Measurements from ENCODE around the gene AFDN. TPM values are rescaled to one million over a fixed set of nuclear protein-coding genes. Genes with fewer than 3 reads are reported as not detected.

The AFDN gene
- total and polyA plus RNA-seq, 10 of the 15 experiments (the other 5 are each of a cell fraction or from before 2014, with no cell fraction given): 5.7 to 68.2 (median 45.1) TPM

DNA sequence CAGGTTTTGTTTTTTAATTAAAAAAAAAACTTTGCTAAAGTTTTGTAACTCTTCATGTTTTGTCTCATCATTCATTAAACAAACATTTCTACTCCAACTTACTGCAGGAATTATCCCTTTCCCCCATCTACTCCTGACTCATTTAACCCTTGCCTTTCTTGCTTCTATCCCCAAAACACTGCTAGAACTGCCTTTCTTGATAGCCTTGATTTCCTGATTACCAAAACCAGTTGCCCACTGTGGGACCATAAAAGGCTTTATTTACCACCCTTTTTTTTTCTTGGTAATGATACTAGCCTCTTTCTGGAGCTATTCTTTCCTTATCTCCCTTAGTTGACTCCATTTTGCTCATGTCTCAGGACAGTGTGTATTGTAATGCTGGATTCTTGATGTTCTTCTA lies 15.3 kb downstream of the AFDN start:
- TF ChIP-seq, protein P1, sequence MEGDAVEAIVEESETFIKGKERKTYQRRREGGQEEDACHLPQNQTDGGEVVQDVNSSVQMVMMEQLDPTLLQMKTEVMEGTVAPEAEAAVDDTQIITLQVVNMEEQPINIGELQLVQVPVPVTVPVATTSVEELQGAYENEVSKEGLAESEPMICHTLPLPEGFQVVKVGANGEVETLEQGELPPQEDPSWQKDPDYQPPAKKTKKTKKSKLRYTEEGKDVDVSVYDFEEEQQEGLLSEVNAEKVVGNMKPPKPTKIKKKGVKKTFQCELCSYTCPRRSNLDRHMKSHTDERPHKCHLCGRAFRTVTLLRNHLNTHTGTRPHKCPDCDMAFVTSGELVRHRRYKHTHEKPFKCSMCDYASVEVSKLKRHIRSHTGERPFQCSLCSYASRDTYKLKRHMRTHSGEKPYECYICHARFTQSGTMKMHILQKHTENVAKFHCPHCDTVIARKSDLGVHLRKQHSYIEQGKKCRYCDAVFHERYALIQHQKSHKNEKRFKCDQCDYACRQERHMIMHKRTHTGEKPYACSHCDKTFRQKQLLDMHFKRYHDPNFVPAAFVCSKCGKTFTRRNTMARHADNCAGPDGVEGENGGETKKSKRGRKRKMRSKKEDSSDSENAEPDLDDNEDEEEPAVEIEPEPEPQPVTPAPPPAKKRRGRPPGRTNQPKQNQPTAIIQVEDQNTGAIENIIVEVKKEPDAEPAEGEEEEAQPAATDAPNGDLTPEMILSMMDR (IDR thresholded peaks at IDR 0.05 in 2 of 3, conservative IDR thresholded peaks at IDR 0.05 in 1 of 3; ENCODE audit: control insufficient read depth in 2 of 3, extremely low read depth in 1 of 3, insufficient read depth in 1 of 3, low read depth in 3 of 3, low read length in 3 of 3): no peak
- TF ChIP-seq ZNF384 (IDR thresholded peaks at IDR 0.05; ENCODE audit: borderline replicate concordance, low read depth, low read length): no peak
- TF ChIP-seq, protein P2, sequence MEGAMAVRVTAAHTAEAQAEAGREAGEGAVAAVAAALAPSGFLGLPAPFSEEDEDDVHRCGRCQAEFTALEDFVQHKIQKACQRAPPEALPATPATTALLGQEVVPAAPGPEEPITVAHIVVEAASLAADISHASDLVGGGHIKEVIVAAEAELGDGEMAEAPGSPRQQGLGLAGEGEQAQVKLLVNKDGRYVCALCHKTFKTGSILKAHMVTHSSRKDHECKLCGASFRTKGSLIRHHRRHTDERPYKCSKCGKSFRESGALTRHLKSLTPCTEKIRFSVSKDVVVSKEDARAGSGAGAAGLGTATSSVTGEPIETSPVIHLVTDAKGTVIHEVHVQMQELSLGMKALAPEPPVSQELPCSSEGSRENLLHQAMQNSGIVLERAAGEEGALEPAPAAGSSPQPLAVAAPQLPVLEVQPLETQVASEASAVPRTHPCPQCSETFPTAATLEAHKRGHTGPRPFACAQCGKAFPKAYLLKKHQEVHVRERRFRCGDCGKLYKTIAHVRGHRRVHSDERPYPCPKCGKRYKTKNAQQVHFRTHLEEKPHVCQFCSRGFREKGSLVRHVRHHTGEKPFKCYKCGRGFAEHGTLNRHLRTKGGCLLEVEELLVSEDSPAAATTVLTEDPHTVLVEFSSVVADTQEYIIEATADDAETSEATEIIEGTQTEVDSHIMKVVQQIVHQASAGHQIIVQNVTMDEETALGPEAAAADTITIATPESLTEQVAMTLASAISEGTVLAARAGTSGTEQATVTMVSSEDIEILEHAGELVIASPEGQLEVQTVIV (IDR thresholded peaks at IDR 0.05; ENCODE audit: borderline replicate concordance, partially characterized antibody): no peak
- TF ChIP-seq POU2F2 (IDR thresholded peaks at IDR 0.05; ENCODE audit: borderline replicate concordance, low read depth, low read length): no peak
- no peak for TF ChIP-seq NFYB (IDR thresholded peaks at IDR 0.05; ENCODE audit: insufficient read depth, low read depth, low read length)
- TF ChIP-seq KDM1A (IDR thresholded peaks at IDR 0.05; ENCODE audit: borderline replicate concordance): no peak
- in situ Hi-C loops (cut with MboI) (no loop called here), intact Hi-C loops (cut with micrococcal nuclease; ENCODE audit: unreplicated experiment) (no loop called here)
- BruUV-seq (replicated peaks): no TSS peak
- Histone ChIP-seq H3K9me3 (replicated peaks; ENCODE audit: control insufficient read depth, insufficient read depth, low read length) (no peaks in the 10 kb centered on the region), H3K4me2 (ENCODE audit: control insufficient read depth, insufficient read depth) (no peak overlapping the region), H3K4me3 (no peak overlapping the region), H3K4me1 (ENCODE audit: control insufficient read depth, insufficient read depth, low read length) (no peaks in the 10 kb centered on the region), H3K27me3 (replicated peaks in 1 of 2; ENCODE audit: control insufficient read depth in 2 of 2, insufficient read depth in 2 of 2, low read length in 1 of 2) (no peaks in the 10 kb centered on the region), H3K79me2 (ENCODE audit: control insufficient read depth, insufficient read depth, low read length) (peaks cover 22% of the 10 kb centered on the region), H3K27ac (ENCODE audit: control insufficient read depth, insufficient read depth) (no peak overlapping the region), H2AFZ (ENCODE audit: control insufficient read depth, low read depth, low read length) (no peak overlapping the region), H3K9ac (ENCODE audit: control insufficient read depth, insufficient read depth, low read length) (no peak overlapping the region), H3K36me3 (ENCODE audit: control insufficient read depth in 2 of 2, insufficient read depth in 2 of 2, low read length in 1 of 2) (no peaks in the 10 kb centered on the region), H4K20me1 (ENCODE audit: control insufficient read depth, insufficient read depth) (no peaks in the 10 kb centered on the region; the same call in 1 of the 2 replicates)
- ChIA-PET RAD21 (ENCODE audit: unreplicated experiment) (interaction anchor here (1.3 kb wide), 2 partner anchors 11 to 13 kb away, joined by 3 to 8 read pairs; no protein-coding TSS in a partner anchor), CTCF (interaction anchor here (1.6 to 2.2 kb wide), 2 partner anchors 10 to 14 kb away, joined by 3 to 5 read pairs; no protein-coding TSS in a partner anchor), POLR2A (no interaction called here), SMC1A (ENCODE audit: uncharacterized antibody, unreplicated experiment) (interaction anchor here (0.7 to 3.8 kb wide), 2 partner anchors 12 to 22 kb away, joined by 3 to 28 read pairs; no protein-coding TSS in a partner anchor)
- no peak for FAIRE-seq
- ATAC-seq: no peak
- no peak for DNase-seq (ENCODE audit: low read depth, low spot score)

All from GM12878 (cell line).